ENCODE measurements around the gene KREMEN1.

DNA sequence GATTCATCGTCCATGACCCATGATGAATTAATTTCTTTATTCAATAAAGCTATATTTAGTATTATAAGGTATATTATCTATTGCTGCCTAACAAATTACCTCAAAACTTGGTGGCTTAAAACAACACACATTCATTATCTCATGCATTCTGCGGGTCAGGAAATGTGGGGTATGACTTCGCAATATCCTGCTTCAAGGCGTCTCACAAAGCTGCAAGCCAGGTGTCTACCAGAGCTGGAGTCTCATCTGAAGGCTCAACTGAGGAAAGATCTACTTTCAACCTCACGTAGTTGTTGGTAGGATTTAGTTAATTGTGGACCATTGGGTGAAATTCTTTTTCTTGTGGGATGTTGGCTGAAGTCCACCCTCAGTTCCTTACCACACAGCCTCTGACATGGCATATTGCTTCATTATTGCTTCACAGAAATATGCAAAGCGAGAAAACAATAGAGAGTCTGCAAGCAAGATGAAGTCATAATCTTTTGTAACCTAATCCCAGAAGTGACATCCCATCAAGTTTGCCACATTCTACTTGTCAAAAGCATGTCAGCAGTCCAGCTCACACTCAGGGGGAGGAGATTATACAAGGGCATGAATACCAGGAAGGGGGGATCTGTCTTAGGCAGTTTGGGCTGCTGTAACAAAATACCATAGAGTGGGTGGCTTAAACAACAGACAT, 45.1 kb downstream of the KREMEN1 start:
- TF ChIP-seq, protein P1, sequence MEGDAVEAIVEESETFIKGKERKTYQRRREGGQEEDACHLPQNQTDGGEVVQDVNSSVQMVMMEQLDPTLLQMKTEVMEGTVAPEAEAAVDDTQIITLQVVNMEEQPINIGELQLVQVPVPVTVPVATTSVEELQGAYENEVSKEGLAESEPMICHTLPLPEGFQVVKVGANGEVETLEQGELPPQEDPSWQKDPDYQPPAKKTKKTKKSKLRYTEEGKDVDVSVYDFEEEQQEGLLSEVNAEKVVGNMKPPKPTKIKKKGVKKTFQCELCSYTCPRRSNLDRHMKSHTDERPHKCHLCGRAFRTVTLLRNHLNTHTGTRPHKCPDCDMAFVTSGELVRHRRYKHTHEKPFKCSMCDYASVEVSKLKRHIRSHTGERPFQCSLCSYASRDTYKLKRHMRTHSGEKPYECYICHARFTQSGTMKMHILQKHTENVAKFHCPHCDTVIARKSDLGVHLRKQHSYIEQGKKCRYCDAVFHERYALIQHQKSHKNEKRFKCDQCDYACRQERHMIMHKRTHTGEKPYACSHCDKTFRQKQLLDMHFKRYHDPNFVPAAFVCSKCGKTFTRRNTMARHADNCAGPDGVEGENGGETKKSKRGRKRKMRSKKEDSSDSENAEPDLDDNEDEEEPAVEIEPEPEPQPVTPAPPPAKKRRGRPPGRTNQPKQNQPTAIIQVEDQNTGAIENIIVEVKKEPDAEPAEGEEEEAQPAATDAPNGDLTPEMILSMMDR (IDR thresholded peaks at IDR 0.05; ENCODE audit: insufficient read depth, low read length) = no peak
- TF ChIP-seq GABPA (IDR thresholded peaks at IDR 0.05; ENCODE audit: low read depth) (no peak), POLR2AphosphoS5 (IDR thresholded peaks at IDR 0.05; ENCODE audit: low read depth) (no peak), SPI1 (IDR thresholded peaks at IDR 0.05; ENCODE audit: borderline replicate concordance, low read depth) (no peak)
- TF ChIP-seq, protein P2, sequence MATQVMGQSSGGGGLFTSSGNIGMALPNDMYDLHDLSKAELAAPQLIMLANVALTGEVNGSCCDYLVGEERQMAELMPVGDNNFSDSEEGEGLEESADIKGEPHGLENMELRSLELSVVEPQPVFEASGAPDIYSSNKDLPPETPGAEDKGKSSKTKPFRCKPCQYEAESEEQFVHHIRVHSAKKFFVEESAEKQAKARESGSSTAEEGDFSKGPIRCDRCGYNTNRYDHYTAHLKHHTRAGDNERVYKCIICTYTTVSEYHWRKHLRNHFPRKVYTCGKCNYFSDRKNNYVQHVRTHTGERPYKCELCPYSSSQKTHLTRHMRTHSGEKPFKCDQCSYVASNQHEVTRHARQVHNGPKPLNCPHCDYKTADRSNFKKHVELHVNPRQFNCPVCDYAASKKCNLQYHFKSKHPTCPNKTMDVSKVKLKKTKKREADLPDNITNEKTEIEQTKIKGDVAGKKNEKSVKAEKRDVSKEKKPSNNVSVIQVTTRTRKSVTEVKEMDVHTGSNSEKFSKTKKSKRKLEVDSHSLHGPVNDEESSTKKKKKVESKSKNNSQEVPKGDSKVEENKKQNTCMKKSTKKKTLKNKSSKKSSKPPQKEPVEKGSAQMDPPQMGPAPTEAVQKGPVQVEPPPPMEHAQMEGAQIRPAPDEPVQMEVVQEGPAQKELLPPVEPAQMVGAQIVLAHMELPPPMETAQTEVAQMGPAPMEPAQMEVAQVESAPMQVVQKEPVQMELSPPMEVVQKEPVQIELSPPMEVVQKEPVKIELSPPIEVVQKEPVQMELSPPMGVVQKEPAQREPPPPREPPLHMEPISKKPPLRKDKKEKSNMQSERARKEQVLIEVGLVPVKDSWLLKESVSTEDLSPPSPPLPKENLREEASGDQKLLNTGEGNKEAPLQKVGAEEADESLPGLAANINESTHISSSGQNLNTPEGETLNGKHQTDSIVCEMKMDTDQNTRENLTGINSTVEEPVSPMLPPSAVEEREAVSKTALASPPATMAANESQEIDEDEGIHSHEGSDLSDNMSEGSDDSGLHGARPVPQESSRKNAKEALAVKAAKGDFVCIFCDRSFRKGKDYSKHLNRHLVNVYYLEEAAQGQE (IDR thresholded peaks at IDR 0.05; ENCODE audit: insufficient replicate concordance, low read depth) = no peak

Measured in HL-60 (cell line).